ENCODE results near the gene NTNG1.

The NTNG1 gene

DNA sequence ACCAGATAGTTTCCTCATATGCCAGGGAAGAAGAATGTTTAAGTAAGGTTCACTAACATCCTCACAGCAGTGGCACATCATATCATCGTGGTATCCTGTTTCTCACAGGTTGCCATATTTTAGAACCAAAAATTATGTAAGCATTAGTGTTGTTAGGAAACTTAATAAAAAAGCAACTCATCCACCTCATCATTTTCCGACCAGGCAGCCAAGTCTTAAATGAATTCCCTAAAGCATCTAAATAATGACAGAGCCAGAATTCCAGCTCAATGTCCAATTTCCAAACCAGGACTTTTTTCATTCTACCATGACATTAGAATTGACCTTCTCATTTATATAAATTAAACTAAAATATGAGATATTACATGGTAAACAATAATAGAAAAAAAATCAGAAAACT is 272.7 kb downstream of the NTNG1 start:
- H3K4me2 ChIP-seq (ENCODE audit: low read length) = no peak overlapping the region
- no peaks in the 10 kb centered on the region for H3K79me2 ChIP-seq
- no peak overlapping the region for H2AFZ ChIP-seq
- H3K9ac ChIP-seq = no peak overlapping the region
- no peaks in the 10 kb centered on the region for H3K36me3 ChIP-seq (ENCODE audit: control insufficient read depth, insufficient read depth, low read length)
- H3K4me3 ChIP-seq (ENCODE audit: low read depth, low read length) = no peak overlapping the region
- H3K4me1 ChIP-seq = no peaks in the 10 kb centered on the region
- TF ChIP-seq, protein P1, sequence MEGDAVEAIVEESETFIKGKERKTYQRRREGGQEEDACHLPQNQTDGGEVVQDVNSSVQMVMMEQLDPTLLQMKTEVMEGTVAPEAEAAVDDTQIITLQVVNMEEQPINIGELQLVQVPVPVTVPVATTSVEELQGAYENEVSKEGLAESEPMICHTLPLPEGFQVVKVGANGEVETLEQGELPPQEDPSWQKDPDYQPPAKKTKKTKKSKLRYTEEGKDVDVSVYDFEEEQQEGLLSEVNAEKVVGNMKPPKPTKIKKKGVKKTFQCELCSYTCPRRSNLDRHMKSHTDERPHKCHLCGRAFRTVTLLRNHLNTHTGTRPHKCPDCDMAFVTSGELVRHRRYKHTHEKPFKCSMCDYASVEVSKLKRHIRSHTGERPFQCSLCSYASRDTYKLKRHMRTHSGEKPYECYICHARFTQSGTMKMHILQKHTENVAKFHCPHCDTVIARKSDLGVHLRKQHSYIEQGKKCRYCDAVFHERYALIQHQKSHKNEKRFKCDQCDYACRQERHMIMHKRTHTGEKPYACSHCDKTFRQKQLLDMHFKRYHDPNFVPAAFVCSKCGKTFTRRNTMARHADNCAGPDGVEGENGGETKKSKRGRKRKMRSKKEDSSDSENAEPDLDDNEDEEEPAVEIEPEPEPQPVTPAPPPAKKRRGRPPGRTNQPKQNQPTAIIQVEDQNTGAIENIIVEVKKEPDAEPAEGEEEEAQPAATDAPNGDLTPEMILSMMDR (IDR thresholded peaks at IDR 0.05) = no peak
- H3K27me3 ChIP-seq (ENCODE audit: control insufficient read depth, insufficient read depth, low read length) = no peaks in the 10 kb centered on the region
- H3K9me3 ChIP-seq (ENCODE audit: control insufficient read depth, low read length) = no peaks in the 10 kb centered on the region
- no peak overlapping the region for H3K27ac ChIP-seq

DNA sequence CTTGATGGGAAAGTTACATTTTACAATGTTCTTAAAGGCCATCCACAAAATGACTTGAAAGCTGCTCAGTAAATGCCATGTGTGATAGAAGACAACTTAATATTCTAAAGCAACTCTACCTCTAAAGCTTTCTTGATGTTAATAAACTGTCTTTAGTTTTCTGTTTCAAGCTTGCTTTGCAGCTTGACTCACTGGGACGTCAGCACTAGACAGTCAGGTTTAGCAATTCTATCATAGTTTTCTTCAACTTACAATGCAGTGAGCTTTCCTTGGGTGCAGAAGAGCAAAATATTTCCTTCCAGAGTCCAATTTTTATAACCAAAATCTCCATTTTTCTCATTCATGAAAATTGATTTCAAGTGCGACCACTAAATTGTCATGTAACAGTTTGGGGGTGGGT is 273.1 kb downstream of the NTNG1 start:
- no peaks in the 10 kb centered on the region for H3K79me2 ChIP-seq
- H3K4me2 ChIP-seq (ENCODE audit: low read length) = no peak overlapping the region
- H3K4me3 ChIP-seq (ENCODE audit: low read depth, low read length) = no peak overlapping the region
- H3K9ac ChIP-seq = no peak overlapping the region
- H3K9me3 ChIP-seq (ENCODE audit: control insufficient read depth, low read length) = no peaks in the 10 kb centered on the region
- no peaks in the 10 kb centered on the region for H3K4me1 ChIP-seq
- H3K27ac ChIP-seq = no peak overlapping the region
- TF ChIP-seq, protein P1 (IDR thresholded peaks at IDR 0.05) = no peak
- H3K27me3 ChIP-seq (ENCODE audit: control insufficient read depth, insufficient read depth, low read length) = no peaks in the 10 kb centered on the region
- H3K36me3 ChIP-seq (ENCODE audit: control insufficient read depth, insufficient read depth, low read length) = no peaks in the 10 kb centered on the region
- no peak overlapping the region for H2AFZ ChIP-seq

DNA sequence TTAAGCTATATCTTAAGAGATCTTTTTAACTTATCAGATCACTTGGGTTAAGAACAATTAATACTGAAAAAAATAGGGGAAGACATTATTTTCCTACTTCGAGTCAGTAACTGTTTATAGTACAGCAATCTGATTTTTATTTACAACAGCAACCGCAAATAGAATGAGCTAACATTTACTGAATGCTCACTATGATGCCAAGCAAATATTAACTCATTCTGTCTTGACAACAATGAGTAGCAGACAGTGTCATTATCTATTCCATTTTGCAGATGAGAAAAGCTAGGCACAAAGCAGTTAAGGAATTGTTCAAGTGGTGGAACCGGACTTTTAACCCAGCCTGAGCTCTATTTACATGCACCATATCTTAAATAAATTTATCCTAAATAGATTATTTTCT is 273.7 kb downstream of the NTNG1 start:
- H3K27me3 ChIP-seq (ENCODE audit: control insufficient read depth, insufficient read depth, low read length) = no peaks in the 10 kb centered on the region

DNA sequence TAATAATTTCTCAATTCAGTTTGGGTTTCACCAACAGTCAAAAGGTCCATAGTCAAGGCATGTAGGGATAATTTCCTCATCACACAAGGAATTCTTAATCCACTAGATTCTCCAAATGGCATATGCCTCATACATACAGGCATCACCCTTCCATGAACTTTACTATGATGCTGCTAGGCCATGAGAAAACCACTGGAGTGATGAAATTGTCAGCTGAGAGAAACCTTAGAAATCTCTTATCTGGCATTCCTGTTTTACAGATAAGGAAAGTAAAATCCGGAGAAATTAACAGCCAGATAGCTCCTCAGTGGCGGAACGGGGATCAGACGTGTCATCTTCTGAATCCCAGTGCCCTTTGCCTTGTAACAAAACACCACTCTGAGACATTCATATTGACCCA is 274.4 kb downstream of the NTNG1 start:
- Histone ChIP-seq H3K9ac (no peak overlapping the region), H3K79me2 (no peaks in the 10 kb centered on the region)
- TF ChIP-seq, protein P1 (IDR thresholded peaks at IDR 0.05) = no peak

More for the DNA sequence above, 273.7 kb downstream of the NTNG1 start:
- Histone ChIP-seq H3K9me3 (ENCODE audit: control insufficient read depth, low read length) (no peaks in the 10 kb centered on the region), H3K4me2 (ENCODE audit: low read length) (no peak overlapping the region), H2AFZ (no peak overlapping the region), H3K36me3 (ENCODE audit: control insufficient read depth, insufficient read depth, low read length) (no peaks in the 10 kb centered on the region), H3K4me3 (ENCODE audit: low read depth, low read length) (no peak overlapping the region), H3K9ac (no peak overlapping the region), H3K27ac (no peak overlapping the region), H3K79me2 (no peaks in the 10 kb centered on the region), H3K4me1 (no peaks in the 10 kb centered on the region)
- TF ChIP-seq, protein P1 (IDR thresholded peaks at IDR 0.05) = no peak

DNA sequence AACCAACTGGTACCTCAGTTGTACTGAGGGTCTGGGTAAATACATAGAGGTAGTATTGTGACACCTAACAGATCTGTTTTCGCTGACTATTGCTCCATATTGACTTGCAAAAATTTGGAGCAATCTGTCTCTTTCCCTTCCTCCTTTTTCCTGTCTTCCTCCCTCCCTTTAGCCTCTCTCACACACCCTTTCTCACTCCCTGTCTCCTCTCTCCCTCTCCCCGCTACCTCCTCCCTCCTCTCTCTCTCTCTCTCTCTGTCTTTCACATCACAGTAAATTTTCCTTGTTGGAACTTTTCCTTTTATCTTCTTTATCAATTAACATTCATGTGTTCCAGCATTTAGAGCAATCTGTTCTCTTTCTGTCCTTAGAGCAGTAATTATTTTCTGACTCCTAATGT is 278.2 kb downstream of the NTNG1 start:
- Histone ChIP-seq H3K79me2 (no peaks in the 10 kb centered on the region), H3K9ac (no peak overlapping the region), H3K4me2 (ENCODE audit: low read length) (no peak overlapping the region), H3K4me1 (no peaks in the 10 kb centered on the region), H3K27ac (no peak overlapping the region), H3K4me3 (ENCODE audit: low read depth, low read length) (no peak overlapping the region), H3K36me3 (ENCODE audit: control insufficient read depth, insufficient read depth, low read length) (no peaks in the 10 kb centered on the region), H2AFZ (no peak overlapping the region), H3K9me3 (ENCODE audit: control insufficient read depth, low read length) (no peaks in the 10 kb centered on the region), H3K27me3 (ENCODE audit: control insufficient read depth, insufficient read depth, low read length) (no peaks in the 10 kb centered on the region)
- TF ChIP-seq, protein P1 (IDR thresholded peaks at IDR 0.05) = no peak

More for the DNA sequence above, 274.4 kb downstream of the NTNG1 start:
- Histone ChIP-seq H3K9me3 (ENCODE audit: control insufficient read depth, low read length) (no peaks in the 10 kb centered on the region), H3K27ac (no peak overlapping the region), H3K4me3 (ENCODE audit: low read depth, low read length) (no peak overlapping the region), H3K36me3 (ENCODE audit: control insufficient read depth, insufficient read depth, low read length) (no peaks in the 10 kb centered on the region), H3K4me2 (ENCODE audit: low read length) (no peak overlapping the region), H3K27me3 (ENCODE audit: control insufficient read depth, insufficient read depth, low read length) (no peaks in the 10 kb centered on the region), H3K4me1 (no peaks in the 10 kb centered on the region), H2AFZ (no peak overlapping the region)
